ENCODE data around the gene PCDHB11. TPM values are rescaled to one million over a fixed set of nuclear protein-coding genes. Genes with fewer than 3 reads are reported as not detected.
"Not testable (repeated sequence)": the region's sequence is repeated elsewhere in the genome, so short reads cannot be mapped to it uniquely, and the experiment has no call there.

The PCDHB11 gene
- polyA plus RNA-seq, 3 donors, result 4.0 to 6.3 (median 4.7) TPM

- not testable (repeated sequence) for DNase-seq (ENCODE audit: extremely low read depth in 1 of 11, low read depth in 9 of 11, low spot score in 4 of 11)
Measured at GRCh38 chr5:141179371-141179770, 20.1 kb upstream of the PCDHB11 start.

GRCh38 chr5:141179876-141180275 is 19.6 kb upstream of the PCDHB11 start:
- not testable (repeated sequence) for DNase-seq (ENCODE audit: extremely low read depth in 1 of 11, low read depth in 9 of 11, low spot score in 4 of 11)

- DNase-seq (ENCODE audit: extremely low read depth in 1 of 11, low read depth in 9 of 11, low spot score in 4 of 11), result no peak
Measured at GRCh38 chr5:141180313-141180712, 19.1 kb upstream of the PCDHB11 start.

- peak in 3 of 11 donors; percentile 20 to 40 (median 29) for DNase-seq (ENCODE audit: extremely low read depth in 1 of 11, low read depth in 9 of 11, low spot score in 4 of 11)
Measured at GRCh38 chr5:141182248-141182647, 17.2 kb upstream of the PCDHB11 start, which contains the start of gene PCDHB16. PCDHB16 (plus strand) TSS chr5:141182387; CDS start chr5:141182560, 173 bp downstream.

- DNase-seq (ENCODE audit: extremely low read depth in 1 of 11, low read depth in 9 of 11, low spot score in 4 of 11), result not testable (repeated sequence)
Measured at GRCh38 chr5:141184117-141184855, 15.1 kb upstream of the PCDHB11 start.

GRCh38 chr5:141186897-141187512 is 12.4 kb upstream of the PCDHB11 start, which contains the start of gene PCDHB9:
PCDHB9 (plus strand) TSS chr5:141187161; CDS start chr5:141187319, 158 bp downstream.
- no peak for DNase-seq (ENCODE audit: extremely low read depth in 1 of 11, low read depth in 9 of 11, low spot score in 4 of 11)

- not testable (repeated sequence) for DNase-seq (ENCODE audit: extremely low read depth in 1 of 11, low read depth in 9 of 11, low spot score in 4 of 11)
Measured at GRCh38 chr5:141188682-141189081, 10.7 kb upstream of the PCDHB11 start.

- not testable (repeated sequence) for DNase-seq (ENCODE audit: extremely low read depth in 1 of 11, low read depth in 9 of 11, low spot score in 4 of 11)
Measured at GRCh38 chr5:141189131-141189530, 10.3 kb upstream of the PCDHB11 start.

GRCh38 chr5:141192110-141192725 is 7.2 kb upstream of the PCDHB11 start, which contains the start of gene PCDHB10:
PCDHB10 (plus strand) TSS chr5:141192353; CDS start chr5:141192553, 200 bp downstream.
- peak in 1 of 11 donors; percentile 14 for DNase-seq (ENCODE audit: extremely low read depth in 1 of 11, low read depth in 9 of 11, low spot score in 4 of 11)

- DNase-seq (ENCODE audit: extremely low read depth in 1 of 11, low read depth in 9 of 11, low spot score in 4 of 11), result not testable (repeated sequence)
Measured at GRCh38 chr5:141194332-141194731, 5.1 kb upstream of the PCDHB11 start.

GRCh38 chr5:141196363-141196762 is 3.1 kb upstream of the PCDHB11 start:
- no peak for DNase-seq (ENCODE audit: extremely low read depth in 1 of 11, low read depth in 9 of 11, low spot score in 4 of 11)

- not testable (repeated sequence) for DNase-seq (ENCODE audit: extremely low read depth in 1 of 11, low read depth in 9 of 11, low spot score in 4 of 11)
Measured at GRCh38 chr5:141201126-141201525, 1.7 kb downstream of the PCDHB11 start.

GRCh38 chr5:141201646-141202045 is 2.2 kb downstream of the PCDHB11 start:
- DNase-seq (ENCODE audit: extremely low read depth in 1 of 11, low read depth in 9 of 11, low spot score in 4 of 11), result not testable (repeated sequence)

GRCh38 chr5:141208478-141208877 is 9.1 kb downstream of the PCDHB11 start, which contains the start of gene PCDHB12:
PCDHB12 (plus strand) TSS chr5:141208719; CDS start chr5:141208908, 189 bp downstream.
- DNase-seq (ENCODE audit: extremely low read depth in 1 of 11, low read depth in 9 of 11, low spot score in 4 of 11), result peak in 1 of 11 donors; percentile 18

- DNase-seq (ENCODE audit: extremely low read depth in 1 of 11, low read depth in 9 of 11, low spot score in 4 of 11), result not testable (repeated sequence)
Measured at GRCh38 chr5:141210281-141210680, 10.9 kb downstream of the PCDHB11 start.

- DNase-seq (ENCODE audit: extremely low read depth in 1 of 11, low read depth in 9 of 11, low spot score in 4 of 11), result not testable (repeated sequence)
Measured at GRCh38 chr5:141210849-141211248, 11.4 kb downstream of the PCDHB11 start.

GRCh38 chr5:141213656-141214339 is 14.4 kb downstream of the PCDHB11 start, which contains the start of gene PCDHB13:
PCDHB13 (plus strand) TSS chr5:141213919; CDS start chr5:141214124, 205 bp downstream.
- DNase-seq (ENCODE audit: extremely low read depth in 1 of 11, low read depth in 9 of 11, low spot score in 4 of 11), result not testable (repeated sequence)

GRCh38 chr5:141214583-141214982 is 15.2 kb downstream of the PCDHB11 start:
- DNase-seq (ENCODE audit: extremely low read depth in 1 of 11, low read depth in 9 of 11, low spot score in 4 of 11), result not testable (repeated sequence)

GRCh38 chr5:141215504-141215903 is 16.1 kb downstream of the PCDHB11 start:
- DNase-seq (ENCODE audit: extremely low read depth in 1 of 11, low read depth in 9 of 11, low spot score in 4 of 11), result not testable (repeated sequence)

Data from renal cortex interstitium (tissue), 11 donors.